MM.1S (cell line): ENCODE measurements around the gene AGPAT3.

Experiments used
- CTCF ChIP-seq: fragments of 300-600 bp; sonication (generic); IDR thresholded peaks from 2 replicates; pipeline ENCODE4 v1.5.1; 2016; ENCODE audit warnings: antibody characterized with exemption, low read length, mixed read lengths
- EZH2 ChIP-seq: fragments of 300-600 bp; sonication (generic); optimal IDR thresholded peaks from 2 replicates; pipeline ENCODE3; 2017; ENCODE audit warnings: low read depth, mild to moderate bottlenecking, antibody characterized with exemption, low read length, mixed read lengths
- EZH2phosphoT487 ChIP-seq: fragments of 300-600 bp; sonication (generic); IDR thresholded peaks from 2 replicates; pipeline ENCODE4 v1.6.1; 2018; ENCODE audit warnings: antibody characterized with exemption, low read length

- TF ChIP-seq CTCF (no peak), EZH2 (no peak), EZH2phosphoT487 (no peak)
Measured at GRCh38 chr21:43925609-43926008, 60.6 kb downstream of the AGPAT3 start.
